CD4-positive, alpha-beta T cell treated with Interleukin-4 for 4 hours (primary cell): ENCODE measurements around the gene OVCA2.

Experiments
- DNase-seq: peaks from one replicate; pipeline ENCODE4 v3.0.0-alpha.2; 2020

Gene OVCA2

DNA sequence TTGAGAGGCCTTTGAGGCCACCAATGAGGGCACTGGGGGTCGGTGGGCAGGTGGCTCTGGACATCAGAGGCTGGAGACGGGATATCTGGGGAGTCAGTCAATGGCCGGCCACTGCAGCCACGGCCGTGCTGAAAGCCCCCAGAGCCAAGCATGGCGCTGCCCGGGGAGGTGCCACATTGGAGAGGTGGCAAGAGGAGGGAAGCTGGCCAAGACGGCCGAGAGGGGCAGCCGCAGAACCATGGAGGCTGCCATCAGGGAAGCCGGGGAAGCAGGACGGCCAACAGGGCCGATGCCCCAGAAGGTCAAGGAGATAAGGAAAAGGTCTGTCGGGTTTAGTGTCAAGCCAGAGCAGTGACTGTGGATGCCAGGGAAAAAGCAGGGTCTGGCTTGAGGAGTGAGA is 26.5 kb upstream of the OVCA2 start:
- DNase-seq, result no peak

- no peak for DNase-seq
Measured at GRCh38 chr17:2016494-2016893, 25.3 kb upstream of the OVCA2 start.

- no peak for DNase-seq
Measured at GRCh38 chr17:2017274-2017941, 24.4 kb upstream of the OVCA2 start.

DNA sequence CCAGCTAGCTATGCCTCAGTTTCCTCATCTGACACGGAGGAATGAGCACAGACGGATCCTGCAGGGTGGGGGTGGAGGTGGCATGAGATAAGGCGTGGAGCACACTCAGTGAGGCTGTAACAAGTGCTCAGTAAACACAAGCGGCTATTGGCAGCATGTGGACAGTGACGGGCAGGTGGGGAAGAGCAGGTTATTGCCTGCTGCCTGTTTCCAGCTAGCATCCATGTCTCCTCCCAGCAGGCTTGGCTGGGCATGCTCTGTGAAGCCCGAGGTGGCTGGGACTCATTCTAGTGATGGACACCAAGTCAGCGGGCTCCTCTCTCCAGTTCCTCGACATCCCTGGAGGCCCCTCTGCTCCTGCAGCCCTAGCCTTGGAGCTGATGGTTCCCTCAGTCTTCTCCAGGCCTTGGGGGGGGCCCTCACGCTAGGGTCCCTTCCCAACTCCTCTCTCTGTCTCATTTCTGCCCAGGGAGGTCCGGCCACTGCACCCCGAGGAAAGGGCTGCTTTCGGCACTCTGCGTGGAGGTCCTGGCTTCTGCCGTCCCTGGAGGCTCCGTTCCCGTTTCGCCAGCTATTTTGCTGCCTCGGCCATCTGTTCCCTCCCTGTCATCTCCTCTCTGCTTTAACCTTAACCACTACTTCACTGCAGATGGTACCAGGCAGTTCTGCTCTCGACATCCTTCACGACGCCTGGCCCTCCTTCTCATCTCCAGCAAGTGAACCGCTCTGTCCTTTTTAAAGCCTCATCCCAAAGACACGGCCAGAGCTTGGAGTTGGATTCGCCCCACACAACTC is 22.9 kb upstream of the OVCA2 start:
- no peak for DNase-seq

- no peak for DNase-seq
Measured at GRCh38 chr17:2019723-2020122, 22.1 kb upstream of the OVCA2 start.

DNA sequence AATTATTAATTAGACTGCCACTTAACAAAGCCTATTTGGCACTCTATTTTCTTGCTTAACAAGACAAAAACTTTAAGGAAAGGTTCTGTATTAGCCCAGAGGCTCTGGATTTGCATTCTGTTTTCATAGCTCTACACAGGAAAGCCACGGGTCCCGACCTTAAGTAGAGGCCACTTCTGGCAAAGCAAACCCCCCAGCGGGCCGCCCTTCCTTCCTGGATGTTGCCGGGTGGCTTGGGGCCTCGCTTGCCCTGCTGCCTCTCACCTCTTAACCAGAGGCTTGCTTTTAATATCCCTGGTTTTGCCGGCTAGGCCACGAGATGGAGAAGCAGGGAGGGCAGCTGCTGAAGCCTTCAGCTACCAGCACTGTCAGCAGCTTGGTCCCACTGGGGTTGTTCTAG is 21.1 kb upstream of the OVCA2 start:
- no peak for DNase-seq

DNA sequence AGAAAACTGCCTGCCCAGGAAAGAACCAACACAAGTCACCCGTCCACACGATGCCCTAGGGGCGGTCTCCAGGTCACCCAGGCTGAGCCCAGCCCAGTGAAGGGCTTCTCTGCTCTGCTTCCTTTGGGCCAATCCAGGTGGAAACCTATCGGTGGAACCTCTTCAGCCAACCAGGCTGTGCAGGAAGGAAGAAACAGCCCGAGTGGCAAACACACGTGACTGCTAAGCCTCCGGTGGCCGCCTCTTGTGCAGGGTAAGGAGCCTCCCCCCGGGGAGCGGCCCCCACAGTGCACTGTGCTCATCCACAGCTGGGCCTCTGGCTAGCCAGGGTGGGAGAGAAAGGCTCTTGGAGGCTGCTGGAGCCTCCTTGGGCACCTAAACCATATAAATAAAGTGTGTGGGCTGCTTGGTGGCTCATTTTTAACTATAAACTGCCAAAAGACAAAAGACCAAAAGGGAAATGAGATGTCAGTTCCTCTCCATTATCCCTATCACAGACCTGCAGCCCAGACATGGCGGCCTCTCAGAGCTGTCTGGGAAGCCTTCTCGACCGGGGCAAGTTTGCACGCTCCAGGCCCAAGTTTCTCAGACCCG is 19.1 kb upstream of the OVCA2 start:
- no peak for DNase-seq

DNA sequence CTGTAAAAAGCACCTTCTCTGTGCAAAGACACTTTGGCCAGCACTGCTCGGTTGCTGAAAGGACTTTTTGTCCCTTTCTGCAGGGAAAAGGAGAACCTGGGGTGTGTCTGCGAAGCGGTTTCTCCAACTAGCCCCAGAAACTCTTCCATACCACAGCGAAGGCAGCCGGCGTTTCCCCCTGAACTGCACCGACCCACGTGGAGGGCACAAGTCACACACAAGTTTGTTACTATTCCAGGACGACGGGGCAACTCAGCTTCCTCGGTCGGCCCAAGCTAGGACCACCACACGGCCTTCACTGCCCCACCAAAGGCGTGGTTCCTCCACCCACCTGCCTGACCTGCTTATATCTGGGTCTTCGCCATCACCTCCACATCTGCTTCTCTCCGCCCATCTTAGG is 18.6 kb upstream of the OVCA2 start:
- no peak for DNase-seq

DNA sequence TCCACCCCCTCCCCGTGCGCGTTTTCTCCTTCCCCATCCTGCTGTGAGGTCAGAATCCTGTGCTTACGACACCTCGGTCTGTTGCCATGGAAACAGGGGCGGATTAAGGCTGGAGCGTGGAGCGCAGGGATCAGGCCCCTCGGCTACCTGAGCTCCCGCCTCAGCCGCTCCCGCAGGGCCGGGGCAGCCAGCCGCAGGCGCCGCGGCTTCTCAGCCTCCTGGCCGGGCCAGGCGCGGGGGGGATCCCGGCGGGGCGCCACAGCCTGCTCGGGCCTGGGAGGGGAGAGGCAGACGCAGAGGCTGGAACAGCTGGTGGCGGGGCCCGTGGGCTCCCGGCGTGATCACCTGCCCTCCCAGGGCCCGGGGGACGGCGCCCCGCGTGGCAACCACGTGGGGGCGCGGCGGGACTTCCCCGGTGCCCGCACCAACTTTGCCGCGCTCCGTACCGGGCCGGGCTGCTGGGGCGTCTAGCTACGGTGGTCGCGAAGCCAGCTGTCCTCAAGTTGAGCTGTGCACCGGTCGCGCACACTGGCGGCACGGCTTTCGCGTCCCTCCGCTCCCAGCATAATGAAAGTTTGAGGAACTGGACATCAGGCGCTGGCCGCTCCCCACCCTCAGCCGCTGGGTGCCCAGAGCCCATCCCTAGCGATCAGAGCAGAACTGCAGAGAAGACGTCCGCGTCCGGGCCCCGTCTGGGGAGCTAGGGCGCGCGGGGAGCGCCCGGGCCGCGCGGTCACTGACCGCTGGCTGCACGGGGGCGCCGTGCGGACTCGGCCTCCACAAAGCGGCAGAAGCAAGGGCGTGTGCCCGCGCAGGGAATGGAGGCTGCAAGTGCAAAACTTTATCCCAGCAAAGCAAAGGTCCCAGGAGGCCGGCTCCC is 17.9 kb upstream of the OVCA2 start:
- DNase-seq, result peak; percentile 21

- no peak for DNase-seq
Measured at GRCh38 chr17:2024572-2025219, 17.1 kb upstream of the OVCA2 start.

- DNase-seq, result peak; percentile 81
Measured at GRCh38 chr17:2025220-2025621, 16.6 kb upstream of the OVCA2 start, which contains the start of gene RTN4RL1. RTN4RL1 (minus strand) TSS chr17:2025334; CDS start chr17:2024865, 469 bp downstream.

DNA sequence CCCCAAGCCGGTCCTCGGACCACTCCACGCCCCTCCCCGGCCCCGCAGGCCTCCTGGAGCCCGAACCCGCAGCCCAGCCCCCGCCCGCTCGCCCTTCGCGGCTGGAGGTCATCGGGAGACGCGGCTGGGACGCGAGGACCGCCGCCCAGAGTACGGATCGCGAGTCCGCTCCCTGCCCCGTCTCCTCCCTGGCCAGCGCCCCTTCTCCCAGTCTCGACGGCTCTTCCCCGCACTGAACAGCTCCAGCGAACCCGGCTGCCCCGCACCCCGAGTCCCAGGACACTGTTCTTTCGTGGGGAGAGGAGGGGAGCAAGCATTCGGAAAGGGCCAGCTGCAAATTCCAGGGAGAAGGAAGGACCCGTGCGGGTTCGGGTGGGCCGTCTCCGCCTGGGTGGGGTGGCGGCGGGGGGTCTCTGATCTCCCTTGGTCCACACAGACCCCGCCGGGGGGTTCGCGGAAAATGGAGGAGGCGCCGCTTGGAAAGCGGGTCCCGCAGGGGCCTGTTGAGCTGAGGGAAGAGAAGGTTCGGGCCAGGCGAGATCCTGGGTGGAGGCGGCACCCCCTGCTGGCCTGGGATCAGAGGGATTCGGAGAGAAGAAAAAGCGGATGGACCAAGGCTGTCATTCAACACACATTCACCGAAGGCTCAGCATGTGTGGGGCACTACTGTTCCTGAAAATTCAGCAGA is 16.1 kb upstream of the OVCA2 start:
- DNase-seq, result no peak

DNA sequence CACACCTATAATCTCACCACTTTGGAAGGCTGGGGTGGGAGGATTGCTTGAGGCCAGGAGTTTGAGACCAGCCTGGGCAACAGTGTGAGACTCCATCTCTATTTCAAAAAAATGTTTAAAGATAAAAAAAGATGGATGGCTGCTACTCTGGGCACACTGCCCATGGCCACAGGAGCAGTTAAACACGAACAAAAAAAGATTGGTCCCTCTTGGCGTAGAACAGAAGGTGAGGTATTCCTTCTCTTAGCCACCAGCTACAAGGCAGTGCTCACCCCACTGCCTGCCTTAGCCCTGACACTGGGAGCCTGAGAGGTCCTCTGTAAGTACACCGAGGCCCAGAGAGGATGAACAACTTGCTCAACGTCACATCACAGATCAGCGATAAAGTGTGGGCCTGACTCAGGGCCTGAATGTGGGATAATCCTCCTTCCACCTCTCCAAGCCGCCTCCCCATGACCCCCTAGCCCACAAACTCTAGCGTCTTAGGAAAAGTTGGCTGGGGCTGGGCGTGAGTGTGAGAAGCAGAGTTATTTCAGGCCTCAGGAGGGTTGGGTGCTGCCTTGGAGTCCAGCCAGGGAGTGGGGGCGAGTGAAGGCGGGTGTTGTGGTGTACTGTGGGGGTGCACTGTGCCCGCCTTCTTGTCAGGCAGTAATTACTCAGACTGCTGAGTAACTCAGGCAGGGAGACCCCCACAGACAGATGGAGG is 14.1 kb upstream of the OVCA2 start:
- no peak for DNase-seq

DNA sequence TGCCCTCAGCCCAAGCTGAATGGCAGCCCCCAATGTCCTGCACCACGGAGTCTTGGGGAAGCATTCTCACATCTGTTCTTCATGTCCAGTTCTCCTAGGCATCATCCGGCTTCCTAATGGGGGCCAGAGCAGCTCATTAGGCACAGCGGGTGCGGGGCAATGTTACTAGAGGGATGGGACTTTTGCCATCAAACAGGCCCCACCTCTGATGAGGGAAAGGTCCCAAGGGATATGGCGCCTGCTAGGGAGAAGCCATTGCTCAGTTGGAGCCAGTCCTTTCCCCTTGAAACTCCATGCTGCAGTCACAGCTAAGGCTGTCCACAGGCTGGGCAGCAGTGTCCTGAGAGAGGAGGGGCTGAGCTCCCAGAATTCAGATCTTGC is 13.6 kb upstream of the OVCA2 start:
- DNase-seq, result no peak

DNA sequence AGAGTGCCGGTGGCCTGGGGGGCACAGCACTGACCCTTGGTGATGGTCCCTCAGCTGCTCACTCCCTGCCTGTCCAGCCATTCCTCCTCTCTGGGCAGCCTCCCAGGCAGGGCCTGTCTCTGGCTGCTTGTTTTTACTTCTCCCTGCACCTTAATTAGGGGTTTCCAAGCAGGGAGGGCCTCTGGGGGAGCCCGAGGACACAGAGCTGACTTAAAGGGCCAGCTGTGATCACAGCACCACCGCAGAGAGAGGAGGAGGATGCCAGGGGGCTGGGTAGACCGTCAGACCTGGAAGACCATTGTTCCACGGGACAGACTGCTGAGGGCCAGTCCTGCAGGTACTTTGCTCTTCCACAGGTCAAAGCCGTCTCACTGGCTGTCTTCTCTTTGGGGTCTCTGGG is 13.1 kb upstream of the OVCA2 start:
- no peak for DNase-seq

DNA sequence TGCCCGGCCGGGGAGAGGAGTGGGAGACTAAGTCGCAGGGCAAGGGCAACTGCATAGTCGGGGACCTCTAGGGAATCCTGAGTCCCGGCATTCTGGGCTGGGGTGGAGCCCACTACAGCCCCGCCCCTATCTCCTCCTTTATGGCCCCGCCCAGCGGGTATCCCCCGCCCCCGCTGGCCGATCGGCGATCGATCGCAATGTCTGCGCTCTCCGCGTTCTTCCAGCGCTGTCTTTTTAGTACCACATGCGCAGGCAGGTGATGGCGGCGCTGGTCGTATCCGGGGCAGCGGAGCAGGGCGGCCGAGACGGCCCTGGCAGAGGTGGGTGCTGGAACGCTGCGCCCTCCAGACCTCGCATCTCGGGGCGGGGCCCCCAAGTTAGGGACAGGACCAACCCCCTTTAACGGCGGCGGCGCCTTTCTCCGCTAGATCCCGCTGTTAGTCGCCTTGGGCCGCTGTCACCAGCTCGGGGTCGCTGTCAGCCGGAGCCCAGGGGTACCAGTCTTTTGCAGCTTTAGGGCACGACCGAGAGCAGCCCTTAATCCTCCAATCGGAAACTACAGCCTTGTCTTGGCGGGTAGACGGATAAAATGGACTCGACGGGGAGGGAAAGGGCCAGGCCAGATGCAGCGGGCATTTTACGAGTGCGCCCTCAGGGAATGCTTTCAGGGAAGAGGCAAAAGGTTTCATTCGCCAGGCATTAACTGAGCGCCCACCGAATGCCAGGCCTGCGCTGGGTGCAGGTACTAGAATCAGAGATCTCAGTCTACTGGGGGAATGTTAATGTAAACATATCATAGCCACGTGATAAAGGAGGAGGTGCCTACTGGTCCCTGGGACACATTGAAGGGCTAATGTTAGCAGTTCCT is 11.7 kb upstream of the OVCA2 start, which contains the start of gene DPH1:
DPH1 (plus strand) TSS at position 243 of the 868 bp plus-strand sequence; CDS start at position 260, 17 bp downstream.
- DNase-seq, result peak; percentile 83

- no peak for DNase-seq
Measured at GRCh38 chr17:2030779-2031163, 11.1 kb upstream of the OVCA2 start.

DNA sequence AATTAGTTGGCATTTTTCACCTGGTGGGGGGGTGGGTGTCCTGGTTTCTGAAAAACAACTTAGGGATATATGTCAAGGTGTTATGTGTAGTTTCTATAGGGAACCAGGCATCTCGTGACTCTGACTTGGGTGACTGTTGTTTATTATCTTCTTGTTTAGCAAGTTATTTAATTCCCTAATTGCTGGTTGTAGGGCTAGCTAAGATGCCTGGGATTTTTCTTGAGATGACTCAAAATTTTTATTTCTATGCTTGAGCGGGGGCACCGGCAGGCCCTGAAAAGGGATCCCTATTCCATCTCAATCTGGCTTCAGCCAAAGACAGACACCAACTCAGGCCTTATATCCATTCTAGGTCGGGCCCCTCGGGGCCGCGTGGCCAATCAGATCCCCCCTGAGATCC is 8.7 kb upstream of the OVCA2 start:
- no peak for DNase-seq

DNA sequence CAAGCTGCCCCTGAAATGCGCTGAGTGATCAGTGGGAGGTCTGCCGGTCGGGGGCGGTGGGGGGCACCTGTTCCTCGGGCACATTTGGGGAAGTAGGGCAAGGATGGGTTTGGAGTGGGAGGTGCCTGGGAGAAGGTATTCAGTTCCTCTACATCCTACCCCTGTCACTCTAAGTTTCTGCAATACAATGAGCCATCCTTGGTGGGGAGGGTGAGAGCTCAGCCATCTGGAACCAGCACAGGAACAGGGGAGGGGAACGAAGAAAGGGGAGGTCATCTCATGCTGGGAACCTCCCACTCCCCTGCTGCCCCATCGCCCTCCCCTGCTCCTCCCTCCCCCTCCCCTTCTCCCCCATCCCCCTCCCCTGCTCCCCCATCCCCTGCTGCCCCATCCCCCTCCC is 7.7 kb upstream of the OVCA2 start:
- no peak for DNase-seq
